K562 (cell line): ENCODE measurements around the gene RCSD1. TPM values are rescaled to one million over a fixed set of nuclear protein-coding genes. Genes with fewer than 3 reads are reported as not detected.

Source experiments
- CEBPB ChIP-seq: fragments of 450-650 bp; IDR thresholded peaks from 2 replicates; pipeline ENCODE4 v1.6.1; 2016; ENCODE audit warnings: missing genetic modification characterization, missing compliant biosample characterization
- COPS2 ChIP-seq: fragments of 450-650 bp; conservative IDR thresholded peaks from 2 replicates; pipeline ENCODE4 v1.6.1; 2016; ENCODE audit warnings: mild to moderate bottlenecking, moderate library complexity
- FOXJ2 ChIP-seq: fragments of 200-800 bp; sonication (Bioruptor generic); IDR thresholded peaks from 2 replicates; pipeline ENCODE4 v1.6.1; 2016; ENCODE audit warnings: missing genetic modification characterization, missing compliant biosample characterization
- KDM2B ChIP-seq: fragments of 250-450 bp; sonication (Bioruptor Pico); IDR thresholded peaks from 2 replicates; pipeline ENCODE4 v1.8.0; 2021; ENCODE audit warnings: mild to moderate bottlenecking, moderate library complexity
- NEUROD1 ChIP-seq: fragments of 150-350 bp; IDR thresholded peaks from 2 replicates; pipeline ENCODE4 v1.6.1; 2014; ENCODE audit warnings: borderline replicate concordance, low read length, low read depth; ENCODE audit not compliant: partially characterized antibody
- PREB ChIP-seq: sonication (generic); formaldehyde crosslinking; IDR thresholded peaks from 2 replicates; pipeline ENCODE4 v1.8.1; 2023; ENCODE audit warnings: mild to moderate bottlenecking, missing genetic modification reagents
- SIN3A ChIP-seq, 2 experiments: fragments of 150-350 bp in 1 of 2; IDR thresholded peaks; 2 replicates each; pipeline ENCODE4 v1.6.1; 2011 to 2016; ENCODE audit warnings: borderline replicate concordance in 2 of 2, low read depth in 2 of 2, low read length in 2 of 2, mild to moderate bottlenecking in 2 of 2, moderate library complexity in 2 of 2; ENCODE audit not compliant: control insufficient read depth in 1 of 2
- SP1 ChIP-seq: sonication (generic); formaldehyde crosslinking; IDR thresholded peaks from 2 replicates; pipeline ENCODE4 v1.8.1; 2022; ENCODE audit warnings: mild to moderate bottlenecking, missing genetic modification reagents
- SRSF9 ChIP-seq: fragments of 200-400 bp; formaldehyde crosslinking; IDR thresholded peaks from 2 replicates; pipeline ENCODE4 v1.6.1; 2017; ENCODE audit warnings: low read depth, low read length, borderline replicate concordance
- TBL1XR1 ChIP-seq, 2 experiments: IDR thresholded peaks; 2 replicates each; pipeline ENCODE4 v1.6.1; 2012; ENCODE audit warnings: improper control_type of control experiment in 2 of 2, low read length in 2 of 2, mild to moderate bottlenecking in 1 of 2
- UBTF ChIP-seq, 2 experiments: IDR thresholded peaks; 2 replicates each; pipeline ENCODE4 v1.6.1; 2012; ENCODE audit warnings: improper control_type of control experiment in 2 of 2, low read depth in 2 of 2, low read length in 2 of 2, borderline replicate concordance in 1 of 2
- ZNF79 ChIP-seq: fragments of 250-450 bp; sonication (Bioruptor Pico); IDR thresholded peaks from 2 replicates; pipeline ENCODE4 v1.4.0; 2020; ENCODE audit warnings: low read depth, mild to moderate bottlenecking, moderate library complexity
- polyA plus RNA-seq, 8 experiments: library from polyadenylated mRNA; depleted of rRNA in 4 of 8; stranded (reverse) in 5 of 8; unstranded in 3 of 8; fragments of >200 nt; fragmentation: Nextera tagmentation in 2 of 8; fragmentation: Illumina TruSeq in 1 of 8; extraction: Ambion mirVana in 2 of 8; extraction: Trizol in 1 of 8; gene quantifications; 2 replicates each; pipeline versions ENCODE4 v1.2.1 to v1.2.3, GENCODE V29; 2011 to 2014; ENCODE audit warnings: inconsistent platforms in 1 of 8, missing spikeins in 1 of 8
- total RNA-seq, 7 experiments: library from RNA; depleted of rRNA in 6 of 7; stranded (reverse); fragments of >200 nt in 6 of 7; fragmentation: Illumina TruSeq in 2 of 7; extraction: Trizol in 2 of 7; gene quantifications; 2 replicates each; pipeline versions ENCODE4 v1.2.1 to v1.2.3, GENCODE V29; 2011 to 2021; ENCODE audit warnings: low replicate concordance in 1 of 7
- TF ChIP-seq, protein P1 (sequence below): sonication (generic); formaldehyde crosslinking; IDR thresholded peaks from 2 replicates; pipeline ENCODE4 v1.8.0; 2022; ENCODE audit warnings: missing genetic modification reagents, mild to moderate bottlenecking, moderate library complexity, borderline replicate concordance
- TF ChIP-seq, protein P2 (sequence below): sonication (generic); formaldehyde crosslinking; IDR thresholded peaks from 2 replicates; pipeline ENCODE4 v1.4.0; 2020; ENCODE audit warnings: mild to moderate bottlenecking, missing genetic modification reagents
- TF ChIP-seq, protein P3 (sequence below): fragments of 250-450 bp; sonication (Bioruptor Pico); IDR thresholded peaks from 2 replicates; pipeline ENCODE4 v1.5.0; 2021; ENCODE audit warnings: mild to moderate bottlenecking, borderline replicate concordance

Gene RCSD1
- total and polyA plus RNA-seq, 9 of the 15 experiments (the other 6 are each of a cell fraction or from before 2014, with no cell fraction given): 7.8 to 69.8 (median 45.3) TPM

GRCh38 chr1:167721617-167722151 is 91.7 kb downstream of the RCSD1 start, which contains the start of gene MPZL1 (continued):
- TF ChIP-seq FOXJ2 (no peak), UBTF (IDR thresholded peaks at IDR 0.05; ENCODE audit: borderline replicate concordance in 1 of 2, low read depth in 2 of 2, low read length in 2 of 2) (peak; percentile 26 to 35; a peak in 1 of 4 replicates), PREB (CRISPR knock-in tag) (peak; percentile 90; the same call in 1 of the 2 replicates), TBL1XR1 (IDR thresholded peaks at IDR 0.05; ENCODE audit: low read length in 2 of 2) (peak in 1 of 2 experiments; percentile 23; a peak in 1 of 4 replicates), NEUROD1 (peak; percentile 94), SRSF9 (no peak), ZNF79 (CRISPR knock-in tag) (no peak), COPS2 (no peak), SIN3A (IDR thresholded peaks at IDR 0.05; ENCODE audit: borderline replicate concordance in 2 of 2, control insufficient read depth in 1 of 2, low read depth in 2 of 2, low read length in 2 of 2) (peak; percentile 62 to 63; a peak in 1 of 4 replicates), SP1 (CRISPR knock-in tag) (peak; percentile 50; the same call in 1 of the 2 replicates), KDM2B (CRISPR knock-in tag) (peak; percentile 86; the same call in 1 of the 2 replicates), CEBPB (no peak)
- TF ChIP-seq, protein P1, sequence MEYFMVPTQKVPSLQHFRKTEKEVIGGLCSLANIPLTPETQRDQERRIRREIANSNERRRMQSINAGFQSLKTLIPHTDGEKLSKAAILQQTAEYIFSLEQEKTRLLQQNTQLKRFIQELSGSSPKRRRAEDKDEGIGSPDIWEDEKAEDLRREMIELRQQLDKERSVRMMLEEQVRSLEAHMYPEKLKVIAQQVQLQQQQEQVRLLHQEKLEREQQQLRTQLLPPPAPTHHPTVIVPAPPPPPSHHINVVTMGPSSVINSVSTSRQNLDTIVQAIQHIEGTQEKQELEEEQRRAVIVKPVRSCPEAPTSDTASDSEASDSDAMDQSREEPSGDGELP (CRISPR knock-in tag): peak; percentile 35; the same call in 1 of the 2 replicates
- TF ChIP-seq, protein P2, sequence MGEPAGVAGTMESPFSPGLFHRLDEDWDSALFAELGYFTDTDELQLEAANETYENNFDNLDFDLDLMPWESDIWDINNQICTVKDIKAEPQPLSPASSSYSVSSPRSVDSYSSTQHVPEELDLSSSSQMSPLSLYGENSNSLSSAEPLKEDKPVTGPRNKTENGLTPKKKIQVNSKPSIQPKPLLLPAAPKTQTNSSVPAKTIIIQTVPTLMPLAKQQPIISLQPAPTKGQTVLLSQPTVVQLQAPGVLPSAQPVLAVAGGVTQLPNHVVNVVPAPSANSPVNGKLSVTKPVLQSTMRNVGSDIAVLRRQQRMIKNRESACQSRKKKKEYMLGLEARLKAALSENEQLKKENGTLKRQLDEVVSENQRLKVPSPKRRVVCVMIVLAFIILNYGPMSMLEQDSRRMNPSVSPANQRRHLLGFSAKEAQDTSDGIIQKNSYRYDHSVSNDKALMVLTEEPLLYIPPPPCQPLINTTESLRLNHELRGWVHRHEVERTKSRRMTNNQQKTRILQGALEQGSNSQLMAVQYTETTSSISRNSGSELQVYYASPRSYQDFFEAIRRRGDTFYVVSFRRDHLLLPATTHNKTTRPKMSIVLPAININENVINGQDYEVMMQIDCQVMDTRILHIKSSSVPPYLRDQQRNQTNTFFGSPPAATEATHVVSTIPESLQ (CRISPR knock-in tag): no peak; the same call in 1 of the 2 replicates
- TF ChIP-seq, protein P3, sequence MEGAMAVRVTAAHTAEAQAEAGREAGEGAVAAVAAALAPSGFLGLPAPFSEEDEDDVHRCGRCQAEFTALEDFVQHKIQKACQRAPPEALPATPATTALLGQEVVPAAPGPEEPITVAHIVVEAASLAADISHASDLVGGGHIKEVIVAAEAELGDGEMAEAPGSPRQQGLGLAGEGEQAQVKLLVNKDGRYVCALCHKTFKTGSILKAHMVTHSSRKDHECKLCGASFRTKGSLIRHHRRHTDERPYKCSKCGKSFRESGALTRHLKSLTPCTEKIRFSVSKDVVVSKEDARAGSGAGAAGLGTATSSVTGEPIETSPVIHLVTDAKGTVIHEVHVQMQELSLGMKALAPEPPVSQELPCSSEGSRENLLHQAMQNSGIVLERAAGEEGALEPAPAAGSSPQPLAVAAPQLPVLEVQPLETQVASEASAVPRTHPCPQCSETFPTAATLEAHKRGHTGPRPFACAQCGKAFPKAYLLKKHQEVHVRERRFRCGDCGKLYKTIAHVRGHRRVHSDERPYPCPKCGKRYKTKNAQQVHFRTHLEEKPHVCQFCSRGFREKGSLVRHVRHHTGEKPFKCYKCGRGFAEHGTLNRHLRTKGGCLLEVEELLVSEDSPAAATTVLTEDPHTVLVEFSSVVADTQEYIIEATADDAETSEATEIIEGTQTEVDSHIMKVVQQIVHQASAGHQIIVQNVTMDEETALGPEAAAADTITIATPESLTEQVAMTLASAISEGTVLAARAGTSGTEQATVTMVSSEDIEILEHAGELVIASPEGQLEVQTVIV (CRISPR knock-in tag): no peak
